ENCODE measurements around the gene MRE11. TPM values are rescaled to one million over a fixed set of nuclear protein-coding genes. Genes with fewer than 3 reads are reported as not detected.

The MRE11 gene
- total RNA-seq, 1 experiment from 2014 or later: 40.7 TPM

DNA sequence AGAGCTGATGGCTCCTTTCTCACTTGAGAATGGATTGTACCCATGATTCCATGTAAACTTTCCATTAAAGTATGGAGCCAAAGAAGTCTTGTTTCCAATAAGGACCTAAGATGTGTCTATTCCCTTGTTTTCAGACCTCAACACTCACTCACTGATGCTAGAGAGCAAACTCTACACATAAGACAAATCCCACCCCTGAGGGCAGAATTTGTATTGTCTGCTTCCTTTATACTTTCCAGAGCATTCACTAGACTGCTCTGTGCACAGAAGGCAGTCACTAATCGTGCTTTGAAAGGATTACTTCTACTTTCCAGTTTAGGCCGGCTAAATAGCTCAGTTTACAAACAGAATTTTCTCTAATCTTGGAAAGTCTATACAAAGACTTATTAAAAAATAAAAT lies 6.5 kb upstream of the MRE11 start:
- Histone ChIP-seq H3K4me1 (ENCODE audit: insufficient read depth, low read length) (no peaks in the 10 kb centered on the region), H3K79me1 (ENCODE audit: insufficient read depth, low read depth, low read length, poor library complexity, severe bottlenecking) (no peaks in the 10 kb centered on the region), H3K23me2 (ENCODE audit: insufficient read length, low read depth, low read length, poor library complexity, severe bottlenecking) (no peaks in the 10 kb centered on the region), H3K27me3 (ENCODE audit: insufficient read depth, low read length) (no peaks in the 10 kb centered on the region), H3K9ac (ENCODE audit: extremely low read depth, insufficient read length, low read length) (no peak overlapping the region), H3K56ac (ENCODE audit: insufficient read length, low read depth, low read length) (no peak overlapping the region), H3K9me3 (ENCODE audit: control insufficient read depth, low read depth, low read length) (no peaks in the 10 kb centered on the region), H2AFZ (ENCODE audit: low read length) (no peak overlapping the region), H2AK5ac (ENCODE audit: insufficient read length, low read length) (no peak overlapping the region), H3K27ac (ENCODE audit: insufficient read length, low read depth, low read length) (no peak overlapping the region), H3K23ac (ENCODE audit: insufficient read length, low read depth, low read length) (no peak overlapping the region), H3K18ac (ENCODE audit: insufficient read length, low read depth, low read length) (no peak overlapping the region), H4K91ac (ENCODE audit: insufficient read length, low read depth, low read length) (no peak overlapping the region), H2BK20ac (ENCODE audit: low read depth, low read length, poor library complexity, severe bottlenecking) (no peak overlapping the region), H2BK120ac (ENCODE audit: low read depth, low read length, poor library complexity, severe bottlenecking) (no peak overlapping the region), H3K14ac (ENCODE audit: insufficient read depth, low read length) (no peak overlapping the region), H4K5ac (ENCODE audit: insufficient read length, low read depth, low read length) (no peak overlapping the region), H2BK5ac (ENCODE audit: insufficient read length, low read length) (no peak overlapping the region), H4K8ac (replicated peaks; ENCODE audit: insufficient read length, low read depth, low read length) (no peak overlapping the region), H4K20me1 (ENCODE audit: control insufficient read depth, insufficient read depth, insufficient read length) (no peaks in the 10 kb centered on the region), H3K4ac (ENCODE audit: low read depth, low read length) (no peak overlapping the region), H2BK12ac (ENCODE audit: insufficient read length, low read depth, low read length) (no peak overlapping the region), H3K4me2 (ENCODE audit: insufficient read depth, insufficient read length, low read length) (no peak overlapping the region), H3T11ph (ENCODE audit: low read length) (no peak overlapping the region), H2BK15ac (ENCODE audit: low read depth, low read length) (no peak overlapping the region), H3K79me2 (ENCODE audit: insufficient read depth, low read length) (no peaks in the 10 kb centered on the region)
- no peak for DNase-seq
- WGBS (ENCODE audit: extremely low coverage, insufficient read length, low lambda C conversion rate): no CpG with 5 or more reads among the region's 2 CpGs
- peaks cover 0 to 25% (median 23%) of the 10 kb centered on the region in 3 experiments; a peak in 5 of 7 replicates for H3K36me3 Mint-ChIP-seq (ENCODE audit: insufficient read depth in 1 of 3, low read depth in 3 of 3)
- H3K27ac Mint-ChIP-seq: no peak overlapping the region
- H3K9me3 Mint-ChIP-seq: no peaks in the 10 kb centered on the region
- 0 out of 4 replicates have a peak, but pooled peaks cover 1% of the 10 kb centered on the region in 2 experiments for H3K4me1 Mint-ChIP-seq
- TF ChIP-seq, protein P1, sequence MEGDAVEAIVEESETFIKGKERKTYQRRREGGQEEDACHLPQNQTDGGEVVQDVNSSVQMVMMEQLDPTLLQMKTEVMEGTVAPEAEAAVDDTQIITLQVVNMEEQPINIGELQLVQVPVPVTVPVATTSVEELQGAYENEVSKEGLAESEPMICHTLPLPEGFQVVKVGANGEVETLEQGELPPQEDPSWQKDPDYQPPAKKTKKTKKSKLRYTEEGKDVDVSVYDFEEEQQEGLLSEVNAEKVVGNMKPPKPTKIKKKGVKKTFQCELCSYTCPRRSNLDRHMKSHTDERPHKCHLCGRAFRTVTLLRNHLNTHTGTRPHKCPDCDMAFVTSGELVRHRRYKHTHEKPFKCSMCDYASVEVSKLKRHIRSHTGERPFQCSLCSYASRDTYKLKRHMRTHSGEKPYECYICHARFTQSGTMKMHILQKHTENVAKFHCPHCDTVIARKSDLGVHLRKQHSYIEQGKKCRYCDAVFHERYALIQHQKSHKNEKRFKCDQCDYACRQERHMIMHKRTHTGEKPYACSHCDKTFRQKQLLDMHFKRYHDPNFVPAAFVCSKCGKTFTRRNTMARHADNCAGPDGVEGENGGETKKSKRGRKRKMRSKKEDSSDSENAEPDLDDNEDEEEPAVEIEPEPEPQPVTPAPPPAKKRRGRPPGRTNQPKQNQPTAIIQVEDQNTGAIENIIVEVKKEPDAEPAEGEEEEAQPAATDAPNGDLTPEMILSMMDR (conservative IDR thresholded peaks at IDR 0.05): no peak
- no peaks in the 10 kb centered on the region for H3K27me3 Mint-ChIP-seq (ENCODE audit: low read depth)
- H3K4me3 Mint-ChIP-seq: no peak overlapping the region

Data from H9 (cell line).